BJ (cell line): ENCODE measurements around the gene LENG1. TPM values are rescaled to one million over a fixed set of nuclear protein-coding genes. Genes with fewer than 3 reads are reported as not detected.

Experiments
- CTCF ChIA-PET: fragments of 350-600 bp; formaldehyde crosslinking; extraction: SDS; loops from one replicate; lab custom pipeline; 2021; ENCODE audit warnings: antibody characterized with exemption, inconsistent platforms; lab: Yijun Ruan, JAX
- POLR2A ChIA-PET: fragments of 300-600 bp; sonication (Branson Sonifier 250); formaldehyde crosslinking; extraction: SDS; loops from one replicate; lab custom pipeline; 2021; ENCODE audit warnings: antibody characterized with exemption; lab: Charles Lee
- DNase-seq: peaks from one replicate; pipeline ENCODE4 v3.0.0-alpha.2; 2011; ENCODE audit warnings: low read depth
- H3K27me3 ChIP-seq: 2 replicates; pipeline ENCODE4 v1.6.0; 2011; ENCODE audit warnings: low read length; ENCODE audit not compliant: control insufficient read depth, insufficient read depth
- H3K36me3 ChIP-seq: 2 replicates; pipeline ENCODE4 v1.5.1; 2011; ENCODE audit warnings: low read length; ENCODE audit not compliant: control insufficient read depth, insufficient read depth
- H3K4me3 ChIP-seq: 2 replicates; pipeline ENCODE4 v1.5.1; 2011; ENCODE audit warnings: low read depth, mild to moderate bottlenecking, control low read depth, low read length
- polyA plus RNA-seq: library from polyadenylated mRNA; depleted of rRNA; stranded (reverse); fragments of >200 nt; gene quantifications from 2 replicates; pipeline ENCODE4 v1.2.3, GENCODE V29; 2011
- TF ChIP-seq, protein P1 (sequence below): IDR thresholded peaks from 2 replicates; pipeline ENCODE4 v1.5.1; 2011; ENCODE audit warnings: low read depth, mild to moderate bottlenecking, control low read depth, inconsistent platforms, low read length, moderate library complexity; ENCODE audit not compliant: insufficient read depth

The LENG1 gene
- polyA plus RNA-seq, 1 experiment: 4.4 TPM

DNA sequence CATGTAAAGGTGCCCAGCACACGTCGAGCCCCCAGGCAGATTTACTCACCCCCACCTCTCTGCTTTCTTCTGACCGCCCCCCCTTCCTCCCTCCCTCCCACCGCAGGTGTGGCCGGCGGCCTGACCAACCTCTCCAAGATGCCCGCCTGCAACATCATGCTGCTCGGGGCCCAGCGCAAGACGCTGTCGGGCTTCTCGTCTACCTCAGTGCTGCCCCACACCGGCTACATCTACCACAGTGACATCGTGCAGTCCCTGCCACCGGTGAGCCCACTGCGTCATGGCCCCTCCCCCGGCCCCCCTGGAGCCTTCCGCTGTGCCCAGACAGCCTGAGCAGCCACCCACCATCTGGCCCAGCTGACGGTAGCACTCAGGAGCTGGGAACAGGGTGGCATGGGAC is 35.1 kb downstream of the LENG1 start:
- Histone ChIP-seq H3K36me3 (peaks cover 41% of the 10 kb centered on the region), H3K27me3 (no peaks in the 10 kb centered on the region), H3K4me3 (no peak overlapping the region)
- ChIA-PET CTCF (no interaction called here), POLR2A (interaction anchor here (0.6 kb wide), 1 partner anchor 27 kb away, joined by 5 read pairs; no protein-coding TSS in a partner anchor)
- DNase-seq: no peak
- TF ChIP-seq, protein P1, sequence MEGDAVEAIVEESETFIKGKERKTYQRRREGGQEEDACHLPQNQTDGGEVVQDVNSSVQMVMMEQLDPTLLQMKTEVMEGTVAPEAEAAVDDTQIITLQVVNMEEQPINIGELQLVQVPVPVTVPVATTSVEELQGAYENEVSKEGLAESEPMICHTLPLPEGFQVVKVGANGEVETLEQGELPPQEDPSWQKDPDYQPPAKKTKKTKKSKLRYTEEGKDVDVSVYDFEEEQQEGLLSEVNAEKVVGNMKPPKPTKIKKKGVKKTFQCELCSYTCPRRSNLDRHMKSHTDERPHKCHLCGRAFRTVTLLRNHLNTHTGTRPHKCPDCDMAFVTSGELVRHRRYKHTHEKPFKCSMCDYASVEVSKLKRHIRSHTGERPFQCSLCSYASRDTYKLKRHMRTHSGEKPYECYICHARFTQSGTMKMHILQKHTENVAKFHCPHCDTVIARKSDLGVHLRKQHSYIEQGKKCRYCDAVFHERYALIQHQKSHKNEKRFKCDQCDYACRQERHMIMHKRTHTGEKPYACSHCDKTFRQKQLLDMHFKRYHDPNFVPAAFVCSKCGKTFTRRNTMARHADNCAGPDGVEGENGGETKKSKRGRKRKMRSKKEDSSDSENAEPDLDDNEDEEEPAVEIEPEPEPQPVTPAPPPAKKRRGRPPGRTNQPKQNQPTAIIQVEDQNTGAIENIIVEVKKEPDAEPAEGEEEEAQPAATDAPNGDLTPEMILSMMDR: no peak

DNA sequence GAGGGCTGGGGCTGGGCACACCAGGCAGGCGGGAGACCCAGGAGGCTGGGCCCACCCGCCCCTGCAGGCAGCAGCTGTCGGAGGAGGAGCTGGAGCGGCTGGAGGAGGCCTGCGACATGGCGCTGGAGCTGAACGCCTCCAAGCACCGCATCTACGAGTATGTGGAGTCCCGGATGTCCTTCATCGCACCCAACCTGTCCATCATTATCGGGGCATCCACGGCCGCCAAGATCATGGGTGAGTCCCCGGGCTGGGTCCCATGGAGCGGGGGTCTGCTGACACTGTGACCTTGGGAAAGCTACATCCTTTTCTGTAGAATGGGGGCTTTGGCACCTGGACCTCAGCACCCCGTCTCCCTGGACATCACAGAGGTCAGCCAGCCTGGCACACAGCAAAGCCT is 35.8 kb downstream of the LENG1 start:
- TF ChIP-seq, protein P1: no peak
- ChIA-PET POLR2A (interaction anchor here (0.6 kb wide), 2 partner anchors 26 to 250 kb away, joined by 3 to 5 read pairs; no protein-coding TSS in a partner anchor), CTCF (no interaction called here)
- Histone ChIP-seq H3K27me3 (no peaks in the 10 kb centered on the region), H3K4me3 (no peak overlapping the region), H3K36me3 (peaks cover 36% of the 10 kb centered on the region)
- no peak for DNase-seq

DNA sequence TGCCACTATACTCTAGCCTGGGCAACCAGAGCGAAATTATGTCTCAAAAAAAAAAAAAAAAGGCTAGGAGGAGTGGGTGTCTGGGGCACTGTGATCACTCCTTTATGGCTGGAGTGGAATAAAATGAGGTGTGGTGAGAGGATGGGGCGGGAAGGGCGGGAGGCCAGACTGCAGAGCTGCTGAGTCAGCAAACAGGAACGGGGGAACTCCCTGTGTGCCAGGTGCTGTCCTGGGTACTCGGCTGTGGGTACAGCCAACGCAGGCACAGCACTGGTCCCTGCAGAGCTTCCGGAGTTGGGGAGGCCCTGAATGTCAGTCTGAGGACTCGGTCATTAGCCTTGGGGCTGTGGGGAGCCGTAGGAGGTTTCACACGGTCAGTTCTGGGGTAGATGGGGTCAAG is 38.3 kb downstream of the LENG1 start:
- Histone ChIP-seq H3K4me3 (no peak overlapping the region), H3K36me3 (peaks cover 34% of the 10 kb centered on the region), H3K27me3 (no peaks in the 10 kb centered on the region)
- ChIA-PET POLR2A (no interaction called here), CTCF (no interaction called here)
- no peak for DNase-seq
- TF ChIP-seq, protein P1: no peak

DNA sequence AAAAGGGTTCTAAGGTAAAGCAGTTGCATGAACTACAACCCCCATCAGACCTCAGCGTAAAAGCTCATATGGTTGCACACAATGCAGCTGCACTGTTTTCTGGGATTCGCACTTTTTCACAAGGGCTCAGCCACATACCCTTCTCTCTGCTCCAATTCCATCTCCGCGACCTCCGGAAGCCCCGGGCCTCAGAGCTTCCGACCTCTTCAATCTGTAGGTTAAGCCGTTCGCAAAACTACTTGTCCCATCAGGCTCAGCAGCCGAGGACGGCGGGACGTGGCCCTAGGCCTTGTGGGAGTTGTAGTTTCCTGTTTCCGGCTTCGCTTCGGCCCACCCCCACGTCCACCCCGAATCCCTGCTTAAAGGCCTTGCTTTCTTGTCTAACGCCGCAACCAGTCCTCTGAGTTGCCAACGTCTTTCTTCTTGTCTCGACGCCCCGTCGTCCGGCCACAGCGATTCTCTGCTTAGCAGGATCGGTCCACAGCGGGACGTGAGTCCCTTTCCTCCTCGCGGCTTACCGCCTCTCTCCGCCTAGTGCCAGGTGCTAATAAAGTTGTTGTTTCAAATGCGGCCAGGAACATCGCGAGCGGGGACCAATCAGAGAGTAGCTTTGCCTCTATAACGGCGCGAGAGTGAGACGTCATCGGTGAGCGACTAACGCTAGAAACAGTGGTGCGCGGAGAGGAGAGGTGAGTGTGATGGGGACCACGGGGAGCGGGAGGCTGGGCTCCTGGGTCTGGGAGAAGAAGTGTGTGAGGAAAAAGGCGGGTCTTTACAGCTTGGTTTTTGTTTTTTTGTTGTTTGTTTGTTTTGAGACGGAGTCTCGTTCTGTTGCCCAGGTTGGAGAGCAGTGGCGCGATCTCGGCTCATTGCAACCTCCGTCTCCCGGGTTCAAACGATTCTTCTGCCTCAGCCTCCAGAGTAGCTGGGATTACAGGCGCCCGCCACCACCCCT is 44.1 kb downstream of the LENG1 start, which contains the start of the genes PRPF31 and TFPT:
TSS of gene PRPF31 (plus strand) at position 646 of the 955 bp plus-strand sequence. CDS start 2,525 bp downstream, outside the sequence.
TSS of gene TFPT (minus strand) at position 549 of the 955 bp plus-strand sequence. CDS start at position 161, 388 bp downstream.
- peak within 1 kb of the TSS; percentile 67 for H3K4me3 ChIP-seq
- ChIA-PET CTCF (interaction anchor here (0.7 to 1.4 kb wide), 2 partner anchors 17 to 18 kb away, joined by 3 to 4 read pairs; no protein-coding TSS in a partner anchor), POLR2A (interaction anchor here (1.4 kb wide), 1 partner anchor 22 kb away, joined by 7 read pairs; the partner anchor contains the start of gene CNOT3)
- H3K27me3 ChIP-seq: no peaks in the 10 kb centered on the region
- H3K36me3 ChIP-seq: peaks cover 11% of the 10 kb centered on the region
- TF ChIP-seq, protein P1: no peak
- peak; percentile 77 for DNase-seq
